GM12878 (cell line): ENCODE data around the gene SLC5A6. TPM values are rescaled to one million over a fixed set of nuclear protein-coding genes. Genes with fewer than 3 reads are reported as not detected.

ENCODE experiments used
- ATAC-seq: fragments of 200-7000 bp; cut with Tn5 transposase; 3 replicates; pipeline ENCODE4 v1.9.1; 2020; ENCODE audit warnings: mild to moderate bottlenecking, moderate library complexity
- BruUV-seq: library from RNA; stranded (reverse); fragments of 400-500 nt; replicated peaks from 2 replicates; lab custom pipeline; 2021; lab: Mats Ljungman, UMichigan
- CTCF ChIA-PET: fragments of 300-600 bp; sonication (Branson Sonifier 250); formaldehyde crosslinking; extraction: SDS; loops from one replicate; lab custom pipeline; 2021; ENCODE audit warnings: inconsistent platforms; lab: Yijun Ruan, JAX
- POLR2A ChIA-PET: fragments of 350-600 bp; formaldehyde crosslinking; extraction: SDS; loops from one replicate; lab custom pipeline; 2021; ENCODE audit warnings: inconsistent platforms; lab: Charles Lee
- RAD21 ChIA-PET: fragments of 300-600 bp; sonication (Branson Sonifier 250); formaldehyde crosslinking; loops from one replicate; lab custom pipeline; 2023; ENCODE audit warnings: antibody characterized with exemption; ENCODE audit not compliant: unreplicated experiment; lab: Charles Lee
- SMC1A ChIA-PET: fragments of 300-600 bp; sonication (Branson Sonifier 250); formaldehyde crosslinking; loops from one replicate; lab custom pipeline; 2023; ENCODE audit not compliant: unreplicated experiment, uncharacterized antibody; lab: Charles Lee
- DNase-seq: peaks from one replicate; pipeline ENCODE4 v3.0.0-alpha.2; 2011; ENCODE audit warnings: low read depth, low spot score
- FAIRE-seq: peaks from 3 replicates; lab custom pipeline; 2011; peaks lifted over from hg19 to GRCh38; lab: Jason Lieb, UNC
- H2AFZ ChIP-seq: 2 replicates; pipeline ENCODE4 v1.6.0; 2011; ENCODE audit warnings: low read depth, low read length, control low read depth; ENCODE audit not compliant: control insufficient read depth
- H3K27ac ChIP-seq: 2 replicates; pipeline ENCODE4 v1.5.1; 2011; ENCODE audit warnings: control low read depth; ENCODE audit not compliant: control insufficient read depth, insufficient read depth
- H3K27me3 ChIP-seq, 2 experiments: replicated peaks in 1 of 2; 2 replicates each; pipeline versions ENCODE4 v1.6.0 to v1.6.1; 2011; ENCODE audit warnings: low read length in 1 of 2; ENCODE audit not compliant: control insufficient read depth in 2 of 2, insufficient read depth in 2 of 2
- H3K36me3 ChIP-seq, 2 experiments: 2 replicates each; pipeline ENCODE4 v1.5.1; 2011; ENCODE audit warnings: low read length in 1 of 2; ENCODE audit not compliant: control insufficient read depth in 2 of 2, insufficient read depth in 2 of 2
- H3K4me1 ChIP-seq: 2 replicates; pipeline ENCODE4 v1.6.1; 2011; ENCODE audit warnings: mild to moderate bottlenecking, low read length, moderate library complexity, mixed read lengths; ENCODE audit not compliant: control insufficient read depth, insufficient read depth
- H3K4me2 ChIP-seq: 2 replicates; pipeline ENCODE4 v1.6.0; 2011; ENCODE audit warnings: control low read depth; ENCODE audit not compliant: control insufficient read depth, insufficient read depth
- H3K4me3 ChIP-seq: fragments of 200-600 bp; sonication (generic); 2 replicates; pipeline ENCODE4 v1.5.1; 2016
- H3K79me2 ChIP-seq: 2 replicates; pipeline ENCODE4 v1.6.0; 2011; ENCODE audit warnings: low read length; ENCODE audit not compliant: control insufficient read depth, insufficient read depth
- H3K9ac ChIP-seq: 2 replicates; pipeline ENCODE4 v1.8.0; 2011; ENCODE audit warnings: low read length, control low read depth, mixed read lengths; ENCODE audit not compliant: control insufficient read depth, insufficient read depth
- H3K9me3 ChIP-seq: replicated peaks from 3 replicates; pipeline ENCODE4 v1.5.1; 2011; ENCODE audit warnings: mild to moderate bottlenecking, low read length; ENCODE audit not compliant: control insufficient read depth, insufficient read depth
- H4K20me1 ChIP-seq: 2 replicates; pipeline ENCODE4 v1.6.0; 2011; ENCODE audit not compliant: control insufficient read depth, insufficient read depth
- ATF2 ChIP-seq: IDR thresholded peaks from 2 replicates; pipeline ENCODE4 v1.6.1; 2012; ENCODE audit warnings: low read length, inconsistent platforms
- CHD1 ChIP-seq: IDR thresholded peaks from 2 replicates; pipeline ENCODE4 v1.6.1; 2012; ENCODE audit warnings: low read depth, low read length, improper control_type of control experiment
- NR2F1 ChIP-seq: fragments of 450-650 bp; conservative IDR thresholded peaks from 2 replicates; pipeline ENCODE4 v1.6.1; 2017; ENCODE audit warnings: mild to moderate bottlenecking
- PBX3 ChIP-seq: IDR thresholded peaks from 2 replicates; pipeline ENCODE4 v1.6.1; 2011; ENCODE audit warnings: mild to moderate bottlenecking, low read depth, low read length, moderate library complexity; ENCODE audit not compliant: insufficient replicate concordance
- STAT1 ChIP-seq: fragments of 450-650 bp; conservative IDR thresholded peaks from 2 replicates; pipeline ENCODE4 v1.6.1; 2014; ENCODE audit warnings: antibody characterized with exemption, mild to moderate bottlenecking
- WGBS: methylation state at CpG from one replicate; pipeline ENCODE4 v1.1.6; 2016; ENCODE audit warnings: low lambda C conversion rate; ENCODE audit not compliant: insufficient replicate concordance, insufficient coverage; ENCODE audit errors: missing lambda C conversion rate; 5-methylcytosine and 5-hydroxymethylcytosine counted together
- in situ Hi-C: fragments of 300-500 bp; cut with MboI; formaldehyde crosslinking; loops from 9 replicates; pipeline ENCODE4 v1.14.3; 2018; ENCODE audit warnings: mixed read lengths
- intact Hi-C: fragments of 100-400 bp; cut with micrococcal nuclease; formaldehyde crosslinking; loops from one replicate; pipeline ENCODE4 v1.14.2; 2022; ENCODE audit not compliant: unreplicated experiment
- polyA plus RNA-seq, 11 experiments: library from polyadenylated mRNA; depleted of rRNA in 4 of 11; unstranded in 6 of 11; stranded (reverse) in 5 of 11; fragments of >200 nt; fragmentation: Nextera tagmentation in 4 of 11; fragmentation: Illumina TruSeq in 1 of 11; extraction: Ambion mirVana in 4 of 11; extraction: Trizol in 1 of 11; gene quantifications; 1 replicate in 1 of 11; 2 replicates in 10 of 11; pipeline versions ENCODE4 v1.2.1 to v1.2.3, GENCODE V29; 2011 to 2016; ENCODE audit warnings: inconsistent platforms in 2 of 11, missing spikeins in 2 of 11, low read depth in 1 of 11
- total RNA-seq, 4 experiments: library from RNA; depleted of rRNA in 3 of 4; stranded (reverse); fragments of >200 nt in 3 of 4; fragmentation: Illumina TruSeq in 1 of 4; extraction: Trizol in 1 of 4; gene quantifications; 2 replicates each; pipeline versions ENCODE4 v1.2.1 to v1.2.3, GENCODE V29; 2013 to 2021

Gene SLC5A6
- total and polyA plus RNA-seq, 10 of the 15 experiments (the other 5 are each of a cell fraction or from before 2014, with no cell fraction given) = 13.1 to 101 (median 55.3) TPM

- TF ChIP-seq CHD1 = no peak
Observed at GRCh38 chr2:27164960-27165763, 46.9 kb downstream of the SLC5A6 start (continued).

GRCh38 chr2:27162151-27163121 is 49.6 kb downstream of the SLC5A6 start:
- intact Hi-C loops (no loop called here), in situ Hi-C loops (no loop called here)
- Histone ChIP-seq H3K9ac (no peak overlapping the region), H3K4me3 (no peak overlapping the region), H3K4me2 (peak overlapping the region; percentile 52; the same call in 1 of the 2 replicates), H4K20me1 (no peaks in the 10 kb centered on the region), H3K9me3 (peaks cover 5% of the 10 kb centered on the region; the same call in 2 of the 3 replicates), H3K27me3 (no peaks in the 10 kb centered on the region), H2AFZ (no peak overlapping the region; the same call in none of the 2 replicates), H3K36me3 (no peaks in the 10 kb centered on the region), H3K4me1 (peaks cover 32% of the 10 kb centered on the region), H3K27ac (peak overlapping the region; percentile 57; the same call in 1 of the 2 replicates), H3K79me2 (no peaks in the 10 kb centered on the region)
- no peak for TF ChIP-seq ATF2
- TF ChIP-seq STAT1 = no peak
- no peak for TF ChIP-seq PBX3
- TF ChIP-seq NR2F1 = peak; percentile 74
- FAIRE-seq = no peak
- POLR2A ChIA-PET = interaction anchor here (0.5 to 0.6 kb wide), 2 partner anchors 21 to 141 kb away, joined by 3 read pairs; no protein-coding TSS in a partner anchor
- no TSS peak for BruUV-seq
- SMC1A ChIA-PET = interaction anchor here (0.8 kb wide), 1 partner anchor 12 kb away, joined by 3 read pairs; no protein-coding TSS in a partner anchor
- RAD21 ChIA-PET = no interaction called here
- ATAC-seq = no peak
- CTCF ChIA-PET = interaction anchor here (0.7 to 1.6 kb wide), 4 partner anchors 11 to 29 kb away, joined by 3 to 4 read pairs (median 3); partner anchors contain the start of gene PREB
- no peak for DNase-seq
- WGBS = 75% methylated on average over 15 of the region's 15 CpGs
